ENCODE data around the gene CFAP54.

The CFAP54 gene

DNA sequence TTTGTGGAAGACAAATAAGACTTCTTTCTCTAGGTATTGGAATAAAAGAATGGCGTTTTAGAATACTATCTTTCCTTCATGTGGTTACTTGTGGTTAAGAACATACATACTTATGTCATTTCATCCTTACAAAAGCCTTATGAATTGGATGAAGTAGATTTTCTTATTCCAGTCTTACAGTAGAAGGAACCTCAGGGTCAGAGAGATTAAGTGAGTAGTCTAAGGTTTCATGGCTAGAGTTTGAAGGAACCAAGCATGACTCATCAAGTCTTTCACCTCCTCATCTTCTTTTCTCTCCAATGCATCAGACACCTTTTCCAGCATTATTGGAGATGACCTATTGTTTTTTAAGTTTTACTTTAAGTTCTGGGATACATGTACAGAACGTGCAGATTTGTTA lies 324.8 kb downstream of the CFAP54 start:
- no peak for DNase-seq

DNA sequence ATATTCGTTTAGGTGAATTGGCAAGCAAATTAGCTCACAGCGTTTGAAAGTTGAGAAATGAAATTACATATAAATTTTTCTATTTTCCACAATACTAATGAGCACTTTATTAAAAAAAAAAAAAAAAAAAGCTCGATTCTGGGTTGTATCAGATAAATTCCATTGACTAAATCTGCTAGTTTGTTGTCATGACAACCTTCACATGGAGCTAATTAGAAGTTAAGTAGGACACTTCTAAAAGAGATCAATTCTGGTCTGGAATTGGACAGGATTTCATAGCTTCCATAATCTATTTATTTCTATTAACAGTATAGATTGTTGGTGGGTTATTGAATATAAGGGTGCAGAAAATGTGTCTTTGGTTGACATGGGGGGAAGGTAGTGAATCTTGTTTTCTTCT lies 332.2 kb downstream of the CFAP54 start:
- DNase-seq: no peak

DNA sequence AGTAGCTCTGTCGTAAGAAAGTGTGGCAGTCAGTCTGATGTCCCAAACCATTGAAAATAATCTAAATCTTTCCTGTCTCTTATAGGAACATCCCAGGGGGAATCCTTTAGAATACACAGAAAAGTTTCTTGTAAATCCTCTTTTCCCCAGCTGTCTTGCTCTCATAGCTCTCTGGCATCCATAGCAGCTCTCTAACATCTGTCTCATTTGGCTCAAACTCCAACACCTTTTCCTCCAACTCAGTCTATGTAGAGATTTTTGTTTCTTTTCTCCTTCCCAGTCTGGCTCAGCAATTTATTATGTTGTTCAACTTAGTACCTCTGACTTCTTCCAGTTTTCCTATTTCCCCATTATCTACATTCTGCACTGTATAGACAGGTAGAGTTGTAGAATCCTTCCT lies 333.3 kb downstream of the CFAP54 start:
- no peak for DNase-seq

DNA sequence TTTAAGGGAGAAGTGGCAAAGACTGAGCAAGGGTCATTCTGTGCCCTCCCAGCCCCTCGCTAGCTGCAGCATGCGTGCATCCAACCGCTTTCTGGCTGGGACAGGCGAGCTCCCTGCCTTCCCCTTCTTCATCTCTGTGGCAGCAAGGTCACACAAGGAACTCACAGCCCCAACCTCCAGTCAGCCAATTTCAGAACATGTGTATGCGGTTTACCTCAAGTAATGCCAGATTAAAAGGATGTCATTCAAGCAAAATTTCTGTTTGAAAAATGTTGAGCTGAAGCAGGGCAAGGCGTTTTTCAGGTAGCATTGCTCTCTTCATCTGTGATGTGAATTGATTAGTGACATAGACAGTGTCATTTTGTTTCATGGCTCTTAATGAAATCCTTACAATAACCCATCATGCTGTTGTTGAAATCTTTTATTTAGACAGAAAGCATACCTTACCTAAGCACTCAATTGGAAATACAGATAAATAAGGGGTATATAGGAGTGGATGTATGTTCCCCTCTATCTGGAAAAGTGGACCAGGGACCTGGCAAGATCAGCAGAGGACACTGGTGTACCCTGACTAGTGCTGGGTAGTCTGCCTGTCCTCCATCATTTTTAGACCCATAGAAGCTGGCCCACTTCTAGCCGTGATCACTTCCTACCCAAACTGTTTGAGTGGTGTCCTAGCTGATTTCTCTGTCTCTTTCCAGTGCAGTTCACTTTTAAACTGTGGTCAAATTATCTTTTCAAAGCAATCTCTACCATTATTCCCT lies 334.9 kb downstream of the CFAP54 start:
- DNase-seq: no peak

DNA sequence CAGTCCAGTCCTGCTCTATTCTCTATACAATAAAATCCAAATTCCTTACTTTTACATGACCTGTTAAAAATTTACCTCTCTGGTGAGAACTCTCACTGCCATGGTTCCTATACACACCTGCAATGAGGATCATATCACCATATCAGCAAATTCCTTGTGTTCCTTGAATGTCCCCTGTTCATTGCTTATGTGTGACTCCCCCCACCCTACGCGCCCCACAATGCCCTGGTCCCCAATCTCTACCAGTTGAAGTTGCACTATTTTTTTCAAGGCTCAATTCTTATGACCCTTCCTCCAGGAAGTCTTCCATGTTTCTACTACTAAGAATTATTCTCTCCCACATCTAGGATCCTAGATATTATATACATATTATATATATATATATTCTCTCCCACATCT lies 335.5 kb downstream of the CFAP54 start:
- DNase-seq: no peak

DNA sequence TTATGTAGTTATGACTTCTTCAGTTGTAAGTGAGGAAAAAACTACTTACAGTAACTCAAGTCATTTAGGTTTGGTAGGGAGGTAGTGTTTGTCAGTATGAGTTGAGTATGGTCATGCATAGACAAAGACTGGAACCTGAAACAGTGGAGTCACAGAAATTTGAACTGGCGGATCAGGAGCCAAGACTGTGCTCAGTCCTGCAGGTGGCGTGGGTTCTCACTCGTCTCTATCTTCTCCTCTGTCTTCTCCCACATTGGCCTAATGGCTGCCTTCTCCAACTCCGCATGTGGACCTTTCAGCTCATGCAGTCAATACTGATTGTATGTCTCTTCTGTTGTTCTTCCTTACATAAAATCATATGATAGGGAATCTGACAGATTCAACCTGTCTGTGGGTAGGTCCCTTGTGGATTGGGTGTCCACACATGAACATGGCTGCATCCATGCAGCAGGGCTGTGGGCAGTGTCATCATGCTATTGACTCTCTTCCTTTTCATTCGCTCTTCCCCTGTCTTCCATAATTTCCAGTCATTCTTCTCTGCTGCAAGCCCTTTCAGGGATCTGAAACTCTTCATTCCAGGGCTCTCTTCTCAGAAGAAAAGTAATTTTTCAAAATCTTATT lies 338.9 kb downstream of the CFAP54 start:
- DNase-seq: no peak

DNA sequence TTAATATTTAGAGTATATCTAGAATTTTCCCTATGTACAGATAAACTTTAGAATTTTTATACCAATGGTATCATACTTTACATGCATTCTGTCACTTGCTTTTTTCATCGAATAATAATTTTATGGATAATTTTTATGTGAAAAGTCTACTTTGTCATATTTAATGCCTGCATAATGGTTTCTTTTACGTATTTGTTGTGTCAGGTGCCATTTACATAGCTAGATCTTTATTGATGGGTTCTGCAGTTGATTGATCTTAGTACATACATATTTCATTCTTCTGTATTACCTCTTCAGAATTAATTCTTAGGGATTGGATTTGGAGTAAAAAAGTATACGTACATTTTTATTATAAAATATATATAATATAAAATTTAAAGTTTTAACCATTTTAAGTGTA lies 340.0 kb downstream of the CFAP54 start:
- DNase-seq: no peak

DNA sequence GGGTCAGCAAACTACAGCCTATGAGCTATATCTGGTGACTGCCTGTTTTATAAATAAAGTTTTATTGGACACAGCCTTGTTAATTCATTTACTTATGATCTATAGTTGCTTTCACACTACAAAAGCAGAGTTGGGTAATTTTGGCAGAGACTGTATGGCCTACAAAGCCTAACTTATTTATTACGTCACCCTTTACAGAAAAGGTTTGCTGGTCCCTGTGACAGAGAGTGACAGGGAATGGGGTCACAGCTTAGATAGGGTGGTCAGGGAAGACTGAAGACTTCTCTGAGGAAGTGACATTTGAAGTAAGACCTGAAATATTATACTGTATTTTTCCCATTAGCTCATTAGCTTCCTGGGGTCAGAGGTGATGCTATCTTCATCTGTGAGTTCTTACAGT lies 342.0 kb downstream of the CFAP54 start:
- DNase-seq: no peak

DNA sequence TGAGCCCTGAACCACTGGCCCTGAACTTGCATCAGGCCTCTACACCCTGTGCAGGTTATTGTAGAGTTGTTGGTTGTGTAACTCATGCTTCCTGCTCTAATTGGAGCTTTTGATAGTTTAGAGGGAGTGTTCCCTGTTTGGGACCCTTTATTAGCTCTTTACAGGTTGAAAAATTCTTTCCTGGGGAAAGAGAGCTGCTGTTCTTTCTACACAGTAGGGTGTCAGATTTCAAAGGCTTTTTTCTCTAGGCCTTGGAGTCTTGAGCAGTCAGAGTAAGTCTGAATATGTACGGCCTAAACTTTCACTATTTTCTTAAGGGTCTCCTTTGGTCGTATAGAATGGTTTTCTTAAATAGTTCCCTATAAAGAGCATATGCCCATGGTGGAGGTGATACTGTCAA lies 356.9 kb downstream of the CFAP54 start:
- DNase-seq: no peak

DNA sequence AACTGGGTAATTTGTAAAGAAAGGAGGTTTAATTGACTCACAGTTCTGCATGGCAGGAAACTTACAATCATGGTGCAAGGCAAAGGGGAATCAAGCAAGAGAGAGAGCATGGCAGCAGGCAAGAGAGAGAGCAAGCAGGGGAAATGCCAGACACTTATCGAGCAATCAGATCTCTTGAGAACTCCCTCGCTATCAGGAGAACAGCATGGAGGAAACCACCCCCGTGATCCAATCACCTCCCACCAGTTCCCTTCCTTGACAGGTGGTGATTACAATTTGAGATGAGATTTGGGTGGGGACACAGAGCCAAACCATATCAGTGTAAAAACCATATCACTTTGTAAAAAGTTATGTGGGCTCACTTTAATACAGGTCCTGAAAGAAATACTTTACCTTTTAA lies 361.3 kb downstream of the CFAP54 start:
- DNase-seq: no peak

DNA sequence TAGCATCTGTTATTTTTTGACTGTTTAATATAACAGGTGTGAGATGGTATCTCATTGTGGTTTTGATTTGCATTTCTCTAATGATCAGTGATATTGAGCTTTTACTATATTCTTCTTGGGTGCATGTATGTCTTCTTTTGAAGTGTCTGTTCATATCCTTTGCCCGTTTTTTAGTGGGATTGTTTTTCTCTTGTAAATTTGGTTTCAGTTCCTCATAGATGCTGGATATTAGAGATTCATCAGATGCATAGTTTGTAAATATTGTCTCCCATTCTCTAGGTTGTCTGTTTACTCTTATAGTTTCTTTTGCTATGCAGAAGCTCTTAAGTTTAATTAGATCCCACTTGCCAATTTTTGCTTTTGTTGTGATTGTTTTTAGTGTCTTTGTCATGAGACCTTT lies 368.8 kb downstream of the CFAP54 start:
- DNase-seq: no peak

DNA sequence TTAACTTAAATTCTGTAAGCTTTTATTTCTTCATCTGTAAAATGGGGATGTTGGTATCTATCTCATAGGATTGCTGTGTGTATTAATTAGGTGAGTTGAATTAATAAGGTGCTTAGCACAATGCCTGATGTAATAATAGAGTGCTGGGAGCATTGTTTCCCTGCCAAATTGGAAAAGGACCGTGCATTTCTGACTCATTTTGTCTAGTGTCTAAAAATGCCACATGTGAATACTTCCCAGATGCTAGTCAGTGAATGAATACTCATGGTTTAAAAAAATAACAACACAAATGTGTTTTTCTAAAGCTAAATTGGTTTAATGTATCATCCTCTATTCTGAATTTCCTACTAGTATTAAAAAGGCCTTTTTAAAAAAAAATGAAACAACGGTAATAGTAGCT lies 372.3 kb downstream of the CFAP54 start:
- DNase-seq: no peak

DNA sequence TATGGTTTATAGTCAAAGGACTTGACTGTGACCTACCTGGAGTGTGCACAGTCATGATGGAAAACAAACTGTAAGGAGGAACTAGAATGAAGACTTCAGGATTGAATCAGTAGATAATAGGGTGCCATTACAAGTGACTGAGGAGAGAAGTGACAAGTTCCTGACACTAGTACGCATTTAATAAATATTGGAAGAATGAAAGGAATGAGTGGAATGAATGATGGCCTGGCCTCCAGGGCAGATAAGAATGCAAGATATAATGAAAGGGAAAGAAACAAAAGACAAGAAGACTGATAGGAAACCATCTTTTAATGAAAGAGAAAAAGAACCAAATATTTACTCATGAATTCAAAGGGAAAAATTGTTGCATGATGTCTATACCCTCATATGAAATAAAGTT lies 372.9 kb downstream of the CFAP54 start:
- DNase-seq: no peak

DNA sequence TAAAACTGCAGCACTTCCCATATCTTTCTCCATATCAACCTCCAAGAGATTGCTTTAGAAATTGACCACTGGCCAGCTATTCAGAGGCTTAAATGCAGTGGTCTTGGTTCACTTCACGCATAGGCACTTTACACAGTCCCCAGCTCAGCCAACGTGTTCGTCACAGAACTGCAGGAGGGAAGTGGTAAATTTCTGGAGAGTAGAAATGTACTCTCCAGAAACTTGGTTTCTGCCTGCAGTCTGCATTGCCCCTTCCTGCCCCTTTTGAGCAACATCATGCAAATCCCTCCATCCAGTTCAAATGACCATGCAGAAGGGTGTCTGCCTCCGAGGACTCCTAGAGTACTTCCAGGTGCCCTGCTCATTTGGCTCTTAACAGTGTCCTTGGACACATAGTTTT lies 375.0 kb downstream of the CFAP54 start:
- no peak for DNase-seq

DNA sequence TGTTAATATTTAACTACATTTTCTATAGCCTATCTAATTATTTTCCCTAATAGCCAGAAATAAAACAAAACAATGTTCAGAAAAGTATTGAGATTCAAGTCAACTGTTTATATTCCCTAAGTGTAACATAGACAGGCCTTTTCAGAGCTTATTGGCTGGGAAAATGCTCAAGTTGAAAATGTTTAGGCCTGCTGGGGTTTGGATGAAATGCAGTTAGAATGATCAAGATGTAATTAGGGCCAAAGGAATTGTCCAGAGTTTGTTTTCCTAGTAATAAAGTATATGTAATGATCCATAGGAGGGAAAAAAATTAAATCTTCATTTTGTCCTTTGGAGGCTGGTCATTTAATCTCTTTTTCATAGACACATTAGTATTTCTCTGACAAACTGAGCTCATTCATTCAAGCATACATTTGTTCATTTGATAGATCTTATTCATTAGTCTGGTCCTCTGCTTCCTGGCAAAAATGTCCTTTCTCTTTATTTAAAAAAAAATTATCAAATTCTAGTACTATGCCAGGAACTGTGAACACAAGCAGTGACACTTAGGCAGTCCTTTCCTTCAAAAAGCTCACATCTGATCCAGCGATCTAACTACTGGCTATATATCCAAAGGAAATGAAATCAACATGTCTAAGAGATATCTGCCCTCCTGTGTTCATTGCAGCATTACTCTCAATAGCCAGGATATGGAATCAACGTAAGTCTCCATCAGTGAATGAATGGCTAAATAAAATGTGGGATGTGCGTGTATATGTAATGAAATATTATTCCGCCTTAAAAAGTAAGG lies 377.6 kb downstream of the CFAP54 start:
- DNase-seq: no peak

DNA sequence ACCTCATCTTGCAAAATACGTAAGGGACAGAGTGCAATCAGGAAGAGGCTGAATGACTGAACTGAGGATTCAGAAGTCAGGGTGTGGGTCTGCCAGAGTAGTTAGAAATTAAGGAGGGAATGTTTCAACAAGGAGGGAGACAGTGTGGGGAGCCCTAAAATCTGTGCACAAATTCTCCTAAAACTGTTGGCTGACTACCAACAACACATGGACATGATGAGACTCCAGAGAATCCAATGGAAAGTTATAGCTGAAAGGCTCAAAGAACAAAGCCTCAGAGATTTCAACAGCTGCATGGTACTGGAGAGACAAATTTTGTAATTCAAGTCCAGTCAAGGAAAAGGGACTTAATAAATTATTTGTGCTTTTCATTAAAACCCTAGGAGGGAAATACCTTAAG lies 381.6 kb downstream of the CFAP54 start:
- no peak for DNase-seq

DNA sequence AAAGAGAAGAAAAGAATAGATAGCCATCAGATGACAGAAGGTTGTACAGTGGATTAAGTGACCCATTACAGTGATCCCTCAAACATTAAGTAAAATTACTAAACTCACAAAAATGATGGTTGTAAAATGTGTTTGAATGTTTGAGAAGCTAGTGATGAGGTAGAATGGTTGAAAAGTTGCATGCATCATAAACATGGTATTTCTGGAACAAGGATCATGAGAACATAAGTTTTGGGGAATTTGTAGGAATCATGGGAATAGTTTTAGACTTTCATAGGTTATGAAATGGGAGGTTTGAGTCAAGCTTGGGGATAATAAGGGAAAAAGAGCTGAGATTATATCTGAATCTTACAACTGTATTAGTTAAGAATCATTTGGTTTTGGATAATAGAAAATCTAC lies 383.6 kb downstream of the CFAP54 start:
- no peak for DNase-seq

DNA sequence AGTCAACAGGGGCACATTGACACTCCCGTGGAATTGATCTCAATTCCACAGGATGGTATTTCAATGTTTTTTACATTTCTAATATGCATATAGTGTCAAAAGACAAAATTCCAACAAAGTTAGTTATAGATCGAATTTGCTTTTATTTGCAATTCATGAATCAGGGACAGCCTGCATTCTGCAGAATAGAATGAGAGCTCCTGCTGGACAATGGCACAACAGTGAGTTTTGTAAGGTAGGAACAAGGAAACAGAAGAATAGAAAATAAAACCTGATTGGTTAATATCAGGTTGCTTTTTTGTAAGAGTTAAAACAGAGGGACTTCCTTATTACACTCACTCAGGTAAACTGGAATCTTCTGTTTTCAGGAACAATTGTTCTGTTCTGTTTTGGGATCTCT lies 384.8 kb downstream of the CFAP54 start:
- DNase-seq: no peak

DNA sequence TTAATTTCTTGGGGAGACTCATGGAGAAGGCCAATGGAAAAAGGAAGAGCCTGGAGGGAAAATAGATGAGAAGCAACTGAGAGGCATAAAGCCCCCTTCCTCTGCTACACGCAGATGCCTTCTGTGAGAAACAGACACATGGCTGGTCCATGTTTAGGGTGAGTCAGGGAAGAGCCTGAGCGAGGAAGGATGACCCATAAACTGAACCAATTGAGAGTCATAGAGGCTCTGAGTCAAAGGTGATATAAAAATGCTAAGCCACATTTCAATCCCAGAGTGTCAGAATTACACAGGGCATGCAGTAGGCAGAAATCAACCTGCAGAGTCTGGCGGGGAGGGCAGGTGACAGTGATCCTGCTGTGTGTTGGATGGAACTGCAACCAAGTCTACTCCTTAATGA lies 387.6 kb downstream of the CFAP54 start:
- no peak for DNase-seq

DNA sequence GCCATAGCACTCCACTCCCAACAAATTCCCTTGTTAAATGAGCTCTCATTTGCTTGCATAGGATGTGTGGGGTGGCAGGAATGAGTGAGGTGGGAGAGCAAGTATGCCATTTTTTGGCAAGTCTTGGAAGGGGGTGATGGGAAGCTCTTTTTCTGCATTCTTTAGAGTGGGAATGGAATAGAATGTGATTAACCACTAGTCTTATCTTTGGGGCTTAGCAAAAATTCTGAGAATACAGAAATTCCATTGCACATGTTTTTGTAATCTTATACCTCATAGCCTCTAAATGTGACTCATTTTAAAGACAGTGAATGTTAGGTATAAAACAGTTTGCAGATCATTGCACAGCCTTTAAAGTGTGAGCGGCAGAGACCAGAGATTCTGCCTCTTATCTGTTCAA lies 389.3 kb downstream of the CFAP54 start:
- no peak for DNase-seq

DNA sequence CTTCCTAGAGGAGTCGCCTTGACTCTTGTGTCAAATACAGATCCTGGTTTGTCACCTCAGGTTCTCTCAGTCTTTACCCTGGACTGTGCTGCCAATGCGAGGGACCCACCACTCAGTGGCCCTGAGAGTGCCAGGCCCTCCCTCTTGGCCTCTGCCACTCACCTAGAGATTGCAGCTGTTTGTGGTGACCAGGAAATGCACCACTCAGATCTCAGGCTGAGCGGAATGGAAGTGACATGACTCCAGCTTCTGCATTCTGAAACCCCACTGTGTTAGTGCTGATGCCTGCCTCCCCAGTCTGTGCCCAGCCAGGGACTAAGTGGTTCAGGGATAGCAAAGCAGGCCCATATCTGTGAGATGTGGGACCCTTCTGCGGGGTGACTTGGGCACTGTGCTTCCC lies 389.9 kb downstream of the CFAP54 start:
- DNase-seq: no peak

DNA sequence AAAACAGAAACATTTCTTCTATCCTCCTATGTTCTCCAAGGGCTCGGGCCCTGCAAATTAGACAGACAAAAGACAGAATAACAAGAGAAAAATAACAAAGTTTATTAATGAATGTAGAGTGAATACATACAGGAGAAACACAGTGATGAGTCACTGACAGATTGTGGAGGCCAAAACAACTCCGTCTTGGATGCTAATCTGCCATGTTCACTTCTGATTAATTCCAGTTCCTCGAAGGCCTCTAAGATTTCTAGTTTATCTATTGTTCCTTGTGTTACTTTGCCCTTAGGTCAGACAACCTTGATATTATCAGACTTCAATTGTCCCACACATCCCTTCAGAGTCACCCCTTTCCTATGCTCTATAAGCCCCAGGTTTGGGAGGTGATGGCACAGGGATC lies 390.8 kb downstream of the CFAP54 start:
- no peak for DNase-seq

DNA sequence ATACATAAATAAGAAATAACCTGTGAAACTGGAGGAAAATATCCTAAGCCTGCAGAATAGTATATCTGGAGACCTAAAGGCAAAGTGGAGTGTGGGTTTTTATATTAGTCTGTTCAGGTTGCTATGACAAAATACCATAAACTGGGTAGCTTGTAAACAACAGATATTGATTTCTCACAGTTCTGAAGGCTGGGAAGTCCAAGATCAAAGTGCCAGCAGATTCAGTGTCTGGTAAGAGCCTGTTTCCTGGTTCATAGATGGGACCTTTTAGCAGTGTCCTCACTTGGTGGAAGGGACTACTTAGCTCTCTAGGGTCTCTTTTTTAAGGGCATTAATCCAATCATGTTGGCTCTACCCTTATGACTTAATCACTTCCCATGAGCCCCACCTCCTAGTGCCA lies 392.2 kb downstream of the CFAP54 start:
- no peak for DNase-seq

All from amygdala (tissue), 56 donors.